Glutamatergic neuron (in vitro differentiated cells): Measurements from ENCODE around the gene PATE3. TPM values are rescaled to one million over a fixed set of nuclear protein-coding genes. Genes with fewer than 3 reads are reported as not detected.

ENCODE experiments used
- DNase-seq: peaks from one replicate; pipeline ENCODE4 v3.0.0; 2022
- H3K27ac Mint-ChIP-seq: one replicate; pipeline ENCODE4 v1.8.0; 2020; ENCODE audit warnings: mild to moderate bottlenecking, mixed read lengths, inconsistent platforms; ENCODE audit not compliant: unreplicated experiment
- H3K27me3 Mint-ChIP-seq: one replicate; pipeline ENCODE4 v1.8.0; 2020; ENCODE audit warnings: mild to moderate bottlenecking, moderate library complexity, mixed read lengths, inconsistent platforms; ENCODE audit not compliant: unreplicated experiment
- H3K36me3 Mint-ChIP-seq: one replicate; pipeline ENCODE4 v1.8.0; 2020; ENCODE audit warnings: mild to moderate bottlenecking, mixed read lengths, inconsistent platforms; ENCODE audit not compliant: unreplicated experiment
- H3K4me1 Mint-ChIP-seq: one replicate; pipeline ENCODE4 v1.8.0; 2020; ENCODE audit warnings: mild to moderate bottlenecking, low read depth, mixed read lengths, inconsistent platforms; ENCODE audit not compliant: unreplicated experiment
- H3K4me3 Mint-ChIP-seq: one replicate; pipeline ENCODE4 v1.8.0; 2020; ENCODE audit warnings: mild to moderate bottlenecking, mixed read lengths, inconsistent platforms; ENCODE audit not compliant: unreplicated experiment
- H3K9me3 Mint-ChIP-seq: one replicate; pipeline ENCODE4 v1.8.0; 2020; ENCODE audit warnings: mild to moderate bottlenecking, moderate library complexity, mixed read lengths, inconsistent platforms; ENCODE audit not compliant: unreplicated experiment
- CTCF ChIP-seq: fragments of 200-600 bp; sonication (generic); IDR thresholded peaks from one replicate; pipeline ENCODE4 v1.5.0; 2021; ENCODE audit not compliant: partially characterized antibody, unreplicated experiment
- long read RNA-seq: library from polyadenylated mRNA; unstranded; transcript quantifications from one replicate; pipeline ENCODE4 v2.0.0, GENCODE V29; 2020; ENCODE audit not compliant: unreplicated experiment
- total RNA-seq: library from RNA; stranded (reverse); fragmentation: NEBNext Ultra II Directional; extraction: Animal tissue kit (Norgen Biotek cat#: 25700); gene quantifications from one replicate; pipeline ENCODE4 v1.2.1, GENCODE V29; 2021; ENCODE audit not compliant: unreplicated experiment

The PATE3 gene
- not detected for total RNA-seq
- long read RNA-seq = 0 reads

- Mint-ChIP-seq H3K27me3 (peaks cover 2% of the 10 kb centered on the region), H3K27ac (no peak within 1 kb of the TSS), H3K4me3 (no peak within 1 kb of the TSS), H3K9me3 (peaks cover 2% of the 10 kb centered on the region), H3K36me3 (no peaks in the 10 kb centered on the region), H3K4me1 (no peaks in the 10 kb centered on the region)
- no peak for DNase-seq
- TF ChIP-seq CTCF = no peak
Measured at GRCh38 chr11:125787827-125788226, at the start of gene PATE3. Gene PATE3 (plus strand): TSS chr11:125788127. CDS start chr11:125788152, 25 bp downstream.

DNA sequence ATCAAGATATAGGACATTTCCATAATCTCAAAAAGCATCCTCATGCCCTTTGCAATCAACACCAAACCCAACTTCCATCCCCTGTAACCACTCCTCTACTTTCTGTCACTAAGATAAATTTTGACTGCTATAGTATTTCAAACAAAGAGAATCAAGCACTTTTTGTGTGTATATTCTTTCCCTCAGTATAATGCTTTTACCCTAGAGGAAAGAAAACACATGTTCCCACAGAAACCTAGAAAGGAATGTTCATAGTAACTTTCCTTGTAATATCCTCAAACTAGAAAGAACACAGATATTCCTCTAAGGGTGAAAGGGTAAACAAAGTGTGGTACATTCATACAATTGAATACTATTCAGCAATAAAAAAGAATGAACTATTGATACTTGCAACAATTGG lies 47.3 kb upstream of the PATE3 start:
- no peak for DNase-seq
- Mint-ChIP-seq H3K27me3 (no peaks in the 10 kb centered on the region), H3K36me3 (no peaks in the 10 kb centered on the region), H3K9me3 (no peaks in the 10 kb centered on the region), H3K27ac (no peak overlapping the region), H3K4me3 (no peak overlapping the region), H3K4me1 (no peaks in the 10 kb centered on the region)
- no peak for TF ChIP-seq CTCF

GRCh38 chr11:125743681-125744080 lies 44.2 kb upstream of the PATE3 start:
- DNase-seq = no peak
- no peak overlapping the region for H3K27ac Mint-ChIP-seq
- no peaks in the 10 kb centered on the region for H3K27me3 Mint-ChIP-seq
- H3K36me3 Mint-ChIP-seq = no peaks in the 10 kb centered on the region
- no peaks in the 10 kb centered on the region for H3K9me3 Mint-ChIP-seq
- H3K4me3 Mint-ChIP-seq = no peak overlapping the region
- TF ChIP-seq CTCF = no peak
- no peaks in the 10 kb centered on the region for H3K4me1 Mint-ChIP-seq

DNA sequence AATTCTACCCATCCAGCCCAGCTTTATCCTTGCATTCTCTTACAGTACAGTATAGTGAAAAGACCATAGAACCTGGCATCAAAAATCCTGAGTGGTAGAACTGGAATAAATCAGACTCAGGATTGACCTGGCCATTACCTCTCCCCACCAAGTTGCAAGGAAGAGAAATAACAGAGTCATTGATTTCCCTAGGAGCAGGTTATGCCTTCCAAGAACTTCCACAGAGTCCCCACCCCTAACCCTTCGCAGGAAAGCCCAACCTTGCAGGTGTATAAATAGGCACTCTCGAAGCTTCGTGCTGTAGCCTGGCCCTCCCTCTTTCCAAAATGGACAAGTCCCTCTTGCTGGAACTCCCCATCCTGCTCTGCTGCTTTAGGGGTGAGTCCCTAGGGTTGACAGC lies 41.9 kb upstream of the PATE3 start, which contains the start of gene PATE1:
TSS of gene PATE1 (plus strand) at position 301 of the 400 bp plus-strand sequence. CDS start at position 327, 26 bp downstream.
- no peaks in the 10 kb centered on the region for H3K27me3 Mint-ChIP-seq
- DNase-seq = no peak
- no peaks in the 10 kb centered on the region for H3K9me3 Mint-ChIP-seq
- no peak for TF ChIP-seq CTCF
- H3K27ac Mint-ChIP-seq = no peak within 1 kb of the TSS
- no peaks in the 10 kb centered on the region for H3K4me1 Mint-ChIP-seq
- H3K4me3 Mint-ChIP-seq = no peak within 1 kb of the TSS
- H3K36me3 Mint-ChIP-seq = no peaks in the 10 kb centered on the region

DNA sequence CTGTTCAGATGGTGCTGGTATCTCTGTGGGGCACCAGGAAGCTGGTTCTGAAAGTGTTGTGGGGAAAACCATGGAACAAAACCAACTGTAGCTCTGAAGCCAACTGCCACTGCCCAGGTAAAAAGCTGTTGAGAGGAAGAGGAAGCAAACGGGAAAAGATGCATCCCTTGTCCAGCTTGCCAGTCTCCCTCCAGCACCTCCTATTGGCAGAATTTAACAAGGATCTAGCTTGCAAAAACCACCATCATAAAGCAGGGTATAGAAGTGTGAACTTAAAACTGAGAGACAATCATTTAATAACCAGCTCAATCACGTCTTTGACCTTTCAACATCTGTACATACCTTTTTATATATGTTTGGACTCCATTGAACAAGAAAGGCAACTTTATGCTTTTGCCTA lies 37.3 kb upstream of the PATE3 start:
- DNase-seq = no peak
- H3K36me3 Mint-ChIP-seq = no peaks in the 10 kb centered on the region
- H3K27me3 Mint-ChIP-seq = no peaks in the 10 kb centered on the region
- no peaks in the 10 kb centered on the region for H3K4me1 Mint-ChIP-seq
- no peak overlapping the region for H3K4me3 Mint-ChIP-seq
- H3K27ac Mint-ChIP-seq = no peak overlapping the region
- H3K9me3 Mint-ChIP-seq = no peaks in the 10 kb centered on the region
- TF ChIP-seq CTCF = no peak
